GM23248 (cell line): ENCODE measurements around the gene C15orf40. TPM values are rescaled to one million over a fixed set of nuclear protein-coding genes. Genes with fewer than 3 reads are reported as not detected.

Source experiments
- DNase-seq: peaks from one replicate; pipeline ENCODE4 v3.0.0-alpha.2; 2015
- H2AFZ ChIP-seq: fragments of 200-600 bp; sonication (generic); 2 replicates; pipeline ENCODE4 v1.6.1; 2016; ENCODE audit warnings: antibody characterized with exemption
- H3F3A ChIP-seq: fragments of 200-600 bp; sonication (generic); 2 replicates; pipeline ENCODE4 v1.6.1; 2016; ENCODE audit warnings: mild to moderate bottlenecking, antibody characterized with exemption, mixed run types; ENCODE audit not compliant: insufficient read depth
- H3K27ac ChIP-seq: fragments of 200-600 bp; sonication (generic); 2 replicates; pipeline ENCODE4 v1.5.1; 2016; ENCODE audit warnings: mild to moderate bottlenecking
- H3K27me3 ChIP-seq: fragments of 200-600 bp; sonication (generic); replicated peaks from 2 replicates; pipeline ENCODE4 v1.6.1; 2016; ENCODE audit warnings: mild to moderate bottlenecking; ENCODE audit not compliant: insufficient read depth
- H3K36me3 ChIP-seq: fragments of 200-600 bp; sonication (generic); 2 replicates; pipeline ENCODE4 v1.6.1; 2016; ENCODE audit warnings: low read depth, mild to moderate bottlenecking
- H3K4me1 ChIP-seq: fragments of 200-600 bp; sonication (generic); 2 replicates; pipeline ENCODE4 v1.6.1; 2016; ENCODE audit warnings: mild to moderate bottlenecking; ENCODE audit not compliant: insufficient read depth
- H3K4me2 ChIP-seq: fragments of 200-600 bp; sonication (generic); one replicate; pipeline ENCODE4 v1.6.1; 2016; ENCODE audit warnings: mild to moderate bottlenecking; ENCODE audit not compliant: unreplicated experiment
- H3K4me3 ChIP-seq: fragments of 200-600 bp; sonication (generic); 2 replicates; pipeline ENCODE4 v1.5.1; 2016; ENCODE audit warnings: mild to moderate bottlenecking
- H3K79me2 ChIP-seq: fragments of 200-600 bp; sonication (generic); 2 replicates; pipeline ENCODE4 v1.6.1; 2016; ENCODE audit warnings: mild to moderate bottlenecking; ENCODE audit not compliant: insufficient read depth
- H3K9ac ChIP-seq: fragments of 200-600 bp; sonication (generic); 2 replicates; pipeline ENCODE4 v1.6.1; 2016; ENCODE audit warnings: mild to moderate bottlenecking
- H3K9me2 ChIP-seq: fragments of 200-600 bp; sonication (generic); 2 replicates; pipeline ENCODE4 v1.6.1; 2016; ENCODE audit warnings: mixed run types, mild to moderate bottlenecking, moderate library complexity; ENCODE audit not compliant: insufficient read depth
- H3K9me3 ChIP-seq: fragments of 200-600 bp; sonication (generic); one replicate; pipeline ENCODE4 v1.6.1; 2017; ENCODE audit warnings: low read depth
- H4K20me1 ChIP-seq: fragments of 200-600 bp; sonication (generic); 2 replicates; pipeline ENCODE4 v1.6.0; 2016; ENCODE audit not compliant: insufficient read depth
- EZH2 ChIP-seq: fragments of 200-600 bp; sonication (generic); IDR thresholded peaks from 2 replicates; pipeline ENCODE4 v1.6.1; 2018; ENCODE audit warnings: antibody characterized with exemption, mild to moderate bottlenecking; ENCODE audit not compliant: insufficient read depth, poor library complexity, severe bottlenecking
- EZH2phosphoT487 ChIP-seq: fragments of 200-600 bp; sonication (generic); IDR thresholded peaks from 2 replicates; pipeline ENCODE4 v1.6.1; 2018; ENCODE audit warnings: antibody characterized with exemption, moderate library complexity, mild to moderate bottlenecking, low read depth; ENCODE audit not compliant: insufficient read depth
- whole genome bisulfite sequencing, 2 experiments: methylation state at CpG; one replicate each; pipeline ENCODE4 v1.1.6; 2015 to 2017; ENCODE audit warnings: low lambda C conversion rate in 2 of 2, low coverage in 1 of 2; ENCODE audit errors: missing lambda C conversion rate in 2 of 2; 5-methylcytosine and 5-hydroxymethylcytosine counted together
- in situ Hi-C: fragments of 300-500 bp; cut with MboI; formaldehyde crosslinking; loops from 2 replicates; pipeline ENCODE4 v1.15.0; 2020
- polyA plus RNA-seq: library from polyadenylated mRNA; unstranded; fragments of >200 nt; fragmentation: Nextera tagmentation; extraction: Ambion mirVana; gene quantifications from 2 replicates; pipeline ENCODE4 v1.2.1, GENCODE V29; 2016
- total RNA-seq: library from RNA; depleted of rRNA; stranded (reverse); fragments of >200 nt; shearing (Covaris generic); gene quantifications from 2 replicates; pipeline ENCODE4 v1.2.3, GENCODE V29; 2014

C15orf40 gene
- total and polyA plus RNA-seq, 2 experiments from 2014 or later = 15.8 to 32.4 TPM

- WGBS, 2 experiments = 77 to 82% methylated on average over 3 of the region's 3 CpGs
- H3K79me2 ChIP-seq = no peaks in the 10 kb centered on the region
- no peak for TF ChIP-seq EZH2phosphoT487
- no peak for TF ChIP-seq EZH2
- H2AFZ ChIP-seq = no peak overlapping the region
- no peak overlapping the region for H3K27ac ChIP-seq
- H3K4me2 ChIP-seq = no peak overlapping the region
- no peaks in the 10 kb centered on the region for H3K9me2 ChIP-seq
- no peak overlapping the region for H3K4me3 ChIP-seq
- in situ Hi-C loops = no loop called here
- DNase-seq = no peak
- H3K36me3 ChIP-seq = no peaks in the 10 kb centered on the region
- H3F3A ChIP-seq = peaks cover 4% of the 10 kb centered on the region; the same call in 1 of the 2 replicates
- no peak overlapping the region for H3K9ac ChIP-seq
- no peaks in the 10 kb centered on the region for H3K27me3 ChIP-seq
- no peaks in the 10 kb centered on the region for H3K9me3 ChIP-seq
- H3K4me1 ChIP-seq = no peaks in the 10 kb centered on the region
- H4K20me1 ChIP-seq = no peaks in the 10 kb centered on the region
Observed at GRCh38 chr15:82960766-82961165, 50.7 kb downstream of the C15orf40 start.

- no peak overlapping the region for H3K4me2 ChIP-seq
- H3F3A ChIP-seq = peaks cover 4% of the 10 kb centered on the region; the same call in 1 of the 2 replicates
- no peak overlapping the region for H2AFZ ChIP-seq
- no peaks in the 10 kb centered on the region for H4K20me1 ChIP-seq
- no peak for TF ChIP-seq EZH2
- TF ChIP-seq EZH2phosphoT487 = no peak
- no peaks in the 10 kb centered on the region for H3K9me3 ChIP-seq
- no peak overlapping the region for H3K9ac ChIP-seq
- H3K4me3 ChIP-seq = no peak overlapping the region
- H3K79me2 ChIP-seq = no peaks in the 10 kb centered on the region
- H3K4me1 ChIP-seq = no peaks in the 10 kb centered on the region
- in situ Hi-C loops = no loop called here
- no peaks in the 10 kb centered on the region for H3K9me2 ChIP-seq
- no peaks in the 10 kb centered on the region for H3K36me3 ChIP-seq
- WGBS, 2 experiments = 93 to 97% methylated on average over 5 of the region's 5 CpGs
- no peak overlapping the region for H3K27ac ChIP-seq
- no peak for DNase-seq
- no peaks in the 10 kb centered on the region for H3K27me3 ChIP-seq
Observed at GRCh38 chr15:82959423-82959822, 52.0 kb downstream of the C15orf40 start.

GRCh38 chr15:82958638-82959037, 52.8 kb downstream of the C15orf40 start:
- no peak overlapping the region for H3K4me2 ChIP-seq
- no peak overlapping the region for H3K9ac ChIP-seq
- no peaks in the 10 kb centered on the region for H3K79me2 ChIP-seq
- H3K27ac ChIP-seq = no peak overlapping the region
- H2AFZ ChIP-seq = no peak overlapping the region
- in situ Hi-C loops = no loop called here
- no peaks in the 10 kb centered on the region for H3K27me3 ChIP-seq
- 93 to 100% methylated on average over 1 of the region's 1 CpG for WGBS, 2 experiments
- H3K9me3 ChIP-seq = no peaks in the 10 kb centered on the region
- DNase-seq = no peak
- H3K9me2 ChIP-seq = no peaks in the 10 kb centered on the region
- H3F3A ChIP-seq = peaks cover 4% of the 10 kb centered on the region; the same call in 1 of the 2 replicates
- no peaks in the 10 kb centered on the region for H3K36me3 ChIP-seq
- no peaks in the 10 kb centered on the region for H3K4me1 ChIP-seq
- no peaks in the 10 kb centered on the region for H4K20me1 ChIP-seq
- TF ChIP-seq EZH2 = no peak
- no peak overlapping the region for H3K4me3 ChIP-seq

- Histone ChIP-seq H3K27ac (peak within 1 kb of the TSS; percentile 38), H3K9ac (peak within 1 kb of the TSS; percentile 80), H3K79me2 (peaks cover 3% of the 10 kb centered on the region; the same call in 1 of the 2 replicates), H3K27me3 (no peaks in the 10 kb centered on the region), H3K9me2 (no peaks in the 10 kb centered on the region), H3K4me1 (no peaks in the 10 kb centered on the region), H3F3A (peaks cover 3% of the 10 kb centered on the region; the same call in 1 of the 2 replicates), H3K4me3 (peak within 1 kb of the TSS; percentile 84), H4K20me1 (no peaks in the 10 kb centered on the region), H3K9me3 (no peaks in the 10 kb centered on the region), H3K4me2 (peak within 1 kb of the TSS; percentile 91), H3K36me3 (no peaks in the 10 kb centered on the region), H2AFZ (peak within 1 kb of the TSS; percentile 90)
- peak; percentile 69 for DNase-seq
- WGBS, 2 experiments = 0 to 2% methylated on average over 50 to 85 of the region's 119 CpGs
- TF ChIP-seq EZH2phosphoT487 = no peak
- TF ChIP-seq EZH2 = no peak
- in situ Hi-C loops = no loop called here
Observed at GRCh38 chr15:82952158-82953081, 59.0 kb downstream of the C15orf40 start, which contains the start of gene HOMER2. Gene HOMER2, minus strand, starts transcription at chr15:82952720. Its CDS starts 185 bp downstream, at chr15:82952535.
